HG02973 (cell line): Measurements from ENCODE around the gene CSH1.
"Not testable (repeated sequence)": the region's sequence is repeated elsewhere in the genome, so short reads cannot be mapped to it uniquely, and the experiment has no call there.

Source experiments
- ATAC-seq: cut with Tn5 transposase; IDR thresholded peaks from one replicate; pipeline ENCODE4 v1.9.1; 2021; ENCODE audit warnings: moderate library complexity; ENCODE audit not compliant: unreplicated experiment

CSH1 gene

GRCh38 chr17:63869491-63870291 is 26.7 kb downstream of the CSH1 start:
- not testable (repeated sequence) for ATAC-seq

DNA sequence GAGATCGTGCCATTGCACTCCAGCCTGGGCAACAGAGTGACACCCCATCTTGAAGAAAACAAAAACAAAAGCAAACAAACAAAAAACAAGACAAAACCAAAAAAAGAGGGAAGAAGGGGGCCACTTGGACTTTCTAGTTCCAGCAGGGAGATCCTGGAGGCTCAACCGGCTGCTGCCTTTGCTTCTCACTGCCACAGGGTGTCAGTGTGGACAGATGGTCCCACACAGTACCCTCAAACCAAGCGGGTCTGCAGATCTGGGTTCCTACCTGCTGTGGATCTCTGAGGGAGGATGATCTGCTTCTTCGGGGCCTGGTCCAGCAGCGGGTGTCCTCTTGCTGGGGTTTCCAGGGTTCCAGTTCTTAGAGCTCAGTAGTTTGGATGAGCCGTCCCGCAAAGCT is 29.7 kb downstream of the CSH1 start:
- ATAC-seq = not testable (repeated sequence)

GRCh38 chr17:63859257-63859656 is 37.1 kb downstream of the CSH1 start:
- ATAC-seq = no peak

DNA sequence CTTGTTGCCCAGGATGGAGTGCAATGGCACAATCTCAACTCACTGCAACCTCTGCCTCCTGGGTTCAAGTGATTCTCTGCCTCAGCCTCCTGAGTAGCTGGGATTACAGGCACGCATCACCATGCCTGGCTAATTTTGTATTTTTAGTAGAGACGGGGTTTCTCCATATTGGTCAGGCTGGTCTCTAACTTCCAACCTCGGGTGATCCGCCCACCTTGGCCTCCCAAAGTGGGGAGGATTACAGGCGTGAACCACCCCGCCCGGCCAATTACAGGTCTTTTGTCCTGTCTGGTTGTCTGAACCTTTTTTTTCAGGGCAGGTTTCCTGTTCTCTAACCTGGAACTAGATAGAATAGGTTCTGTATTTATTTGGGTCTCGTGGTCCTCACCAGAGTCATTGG is 39.9 kb downstream of the CSH1 start:
- ATAC-seq = not testable (repeated sequence)

DNA sequence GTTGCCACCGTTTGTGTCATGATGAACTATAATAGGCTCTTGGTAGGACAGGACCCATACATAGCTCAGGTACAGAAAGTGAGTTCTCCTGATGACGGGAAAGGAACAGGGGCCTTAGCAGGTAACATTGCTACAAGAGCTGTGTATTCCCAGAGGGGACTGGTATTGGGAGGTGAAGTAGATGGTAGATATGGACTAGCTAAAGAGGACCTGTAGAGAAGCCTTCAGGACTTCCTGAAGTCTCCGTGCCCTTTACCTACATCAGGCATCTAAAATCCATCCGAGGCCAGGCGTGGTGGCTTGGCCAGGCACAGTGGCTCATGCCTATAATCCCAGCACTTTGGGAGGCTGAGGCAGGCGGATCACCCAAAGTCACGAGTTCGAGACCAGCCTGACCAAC is 41.2 kb downstream of the CSH1 start:
- no peak for ATAC-seq

- no peak for ATAC-seq
Measured at GRCh38 chr17:63854709-63855108, 41.7 kb downstream of the CSH1 start.

DNA sequence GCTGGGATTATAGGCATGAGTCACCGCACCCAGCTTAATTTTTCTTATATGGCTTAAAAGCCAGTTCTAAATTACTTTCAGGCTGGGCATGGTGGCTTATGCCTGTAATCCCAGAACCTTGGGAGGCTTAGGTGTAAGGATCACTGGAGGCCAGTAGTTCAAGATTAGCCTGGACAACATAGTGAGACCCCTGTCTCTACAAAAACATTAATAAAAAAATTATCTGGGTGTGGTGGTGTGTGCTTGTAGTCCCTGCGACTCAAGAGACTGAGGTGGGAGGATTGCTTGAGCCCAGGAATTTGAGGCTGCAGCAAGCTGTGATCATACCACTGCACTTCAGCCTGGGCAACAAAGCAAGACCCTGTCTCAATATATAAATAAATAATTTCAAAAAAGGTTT is 43.1 kb downstream of the CSH1 start:
- ATAC-seq = no peak

DNA sequence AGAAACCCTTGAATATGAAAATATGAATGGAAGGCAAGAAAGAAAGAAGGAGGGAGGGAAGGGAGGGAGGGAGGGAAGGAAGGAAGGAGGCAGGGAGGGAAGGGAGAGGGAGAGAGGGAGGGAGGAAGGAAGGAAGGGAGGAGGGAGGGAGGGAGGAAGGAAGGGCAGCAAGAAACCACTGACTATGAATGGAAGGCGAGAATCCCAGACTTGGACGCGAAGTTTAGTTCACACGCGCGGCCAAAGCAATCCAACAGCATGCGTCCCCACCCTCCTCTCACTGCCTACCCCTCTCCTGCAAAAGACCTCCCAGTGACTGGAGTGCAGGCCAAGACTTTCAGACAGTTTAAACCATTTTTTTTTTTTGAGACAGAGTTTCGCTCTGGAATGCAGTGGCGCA is 46.0 kb downstream of the CSH1 start:
- ATAC-seq = no peak

GRCh38 chr17:63848834-63849689 is 47.3 kb downstream of the CSH1 start:
- ATAC-seq = peak; percentile 71

DNA sequence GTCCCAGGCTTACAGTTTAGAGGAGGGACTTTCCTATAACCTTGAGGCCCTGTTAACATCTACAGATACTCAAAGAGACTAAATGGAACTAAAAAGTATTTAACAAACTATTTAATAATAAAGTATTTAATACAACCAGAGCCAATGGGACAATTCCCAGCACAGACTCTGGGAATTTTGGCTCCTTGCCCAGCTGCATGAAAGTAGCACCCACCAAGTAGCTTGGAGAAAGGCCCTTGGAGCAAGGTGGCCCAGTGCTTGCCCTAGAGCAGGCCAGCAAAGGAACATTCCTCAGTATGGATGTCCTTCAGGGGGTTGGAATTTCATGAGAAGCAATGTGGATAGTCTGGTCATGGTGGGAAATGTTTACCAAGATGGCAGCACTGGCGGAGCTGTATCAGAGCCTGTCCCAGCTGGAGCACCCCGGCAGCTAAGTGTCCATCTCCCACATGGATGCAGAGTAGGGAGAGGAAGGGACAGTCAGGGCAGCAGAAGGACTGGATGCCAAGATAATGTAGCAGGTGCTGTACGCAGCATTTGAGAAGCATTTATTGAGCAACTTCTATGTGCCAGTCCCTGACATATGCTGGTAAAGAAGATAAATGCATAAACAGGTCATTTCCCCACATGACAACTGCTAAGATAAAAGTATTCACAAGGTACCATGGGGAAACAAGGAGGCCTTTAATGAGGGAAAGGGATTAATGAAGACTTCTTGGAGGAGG is 48.7 kb downstream of the CSH1 start:
- ATAC-seq = no peak

GRCh38 chr17:63845509-63845908 is 50.9 kb downstream of the CSH1 start:
- ATAC-seq = no peak
